Heart left ventricle (tissue), 16 donors: ENCODE results near the gene MIPOL1. TPM values are rescaled to one million over a fixed set of nuclear protein-coding genes. Genes with fewer than 3 reads are reported as not detected.

Experiments used
- ATAC-seq, 4 donors: fragments of 200-7000 bp; cut with Tn5 transposase; one replicate each; pipeline ENCODE4 v1.9.1; 2020 to 2022; ENCODE audit warnings: moderate library complexity in 4 of 4, mild to moderate bottlenecking in 3 of 4, moderate number of reproducible peaks in 1 of 4
- DNase-seq, 5 donors: peaks; one replicate each; pipeline ENCODE4 v3.0.0-alpha.2; 2020
- H3K27ac ChIP-seq, 12 donors: fragments of 200-600 bp; sonication (generic) in 4 of 12; one replicate each; pipeline versions ENCODE4 v1.5.0 to v1.8.0; 2016 to 2022; ENCODE audit warnings: mild to moderate bottlenecking in 2 of 12
- H3K27me3 ChIP-seq, 9 donors: fragments of 200-600 bp; sonication (generic) in 2 of 9; one replicate each; pipeline versions ENCODE4 v1.5.1 to v1.8.0; 2016 to 2022; ENCODE audit warnings: mild to moderate bottlenecking in 3 of 9
- H3K36me3 ChIP-seq, 9 donors: fragments of 200-600 bp; sonication (generic) in 2 of 9; one replicate each; pipeline versions ENCODE4 v1.5.0 to v1.8.0; 2018 to 2022; ENCODE audit warnings: mild to moderate bottlenecking in 2 of 9
- H3K4me1 ChIP-seq, 12 donors: fragments of 200-600 bp; sonication (generic) in 4 of 12; one replicate each; pipeline versions ENCODE4 v1.5.0 to v1.8.0; 2016 to 2022; ENCODE audit warnings: mild to moderate bottlenecking in 3 of 12
- H3K4me3 ChIP-seq, 12 donors: fragments of 200-600 bp; sonication (generic) in 4 of 12; one replicate each; pipeline versions ENCODE4 v1.5.0 to v1.8.0; 2017 to 2022; ENCODE audit warnings: mild to moderate bottlenecking in 9 of 12, moderate library complexity in 4 of 12
- H3K9me3 ChIP-seq, 12 donors: fragments of 200-600 bp; sonication (generic) in 4 of 12; one replicate each; pipeline versions ENCODE4 v1.5.0 to v1.8.0; 2016 to 2022; ENCODE audit warnings: mild to moderate bottlenecking in 1 of 12
- POLR2A ChIP-seq, 2 donors: fragments of 450-650 bp; IDR thresholded peaks; one replicate each; pipeline ENCODE4 v1.6.1; 2017; ENCODE audit warnings: antibody characterized with exemption in 2 of 2, mild to moderate bottlenecking in 2 of 2, moderate library complexity in 2 of 2
- WGBS, 4 donors: extraction: QIAGEN DNeasy Blood & Tissue Kit in 2 of 4; methylation state at CpG; one replicate each; pipeline versions ENCODE4 v1.1.5 to v1.1.7; 2013 to 2018; 5-methylcytosine and 5-hydroxymethylcytosine counted together
- intact Hi-C, 10 donors: fragments of 100-400 bp; cut with DNase I; formaldehyde crosslinking; loops; one replicate each; pipeline versions ENCODE4 v1.11.1 to v1.14.2; 2022
- polyA plus RNA-seq, 2 donors: library from polyadenylated mRNA; stranded (reverse); fragments of 200-250 nt; gene quantifications; one replicate each; pipeline ENCODE4 v1.2.3, GENCODE V29; 2013
- total RNA-seq, 9 donors: library from RNA; depleted of rRNA in 2 of 9; stranded (reverse); fragments of >200 nt in 2 of 9; fragmentation: NEBNext Ultra II Directional in 3 of 9; extraction: Animal tissue kit (Norgen Biotek cat#: 25700) in 3 of 9; gene quantifications; one replicate each; pipeline versions ENCODE4 v1.1.0 to v1.2.4, GENCODE V29; 2016 to 2023
- TF ChIP-seq, protein P1 (sequence below), 12 donors: fragments of 200-600 bp; sonication (generic) in 4 of 12; IDR thresholded peaks; one replicate each; pipeline versions ENCODE4 v1.5.0 to v1.8.0; 2018 to 2022; ENCODE audit warnings: antibody characterized with exemption in 12 of 12, mild to moderate bottlenecking in 5 of 12
- donor health status: ischemic (EF 13 %, LVEDD 7.1; RV severe dilation, severe dysfunction).
- donor health status: healthy with polysubstance abuse.
- donor health status: DM: no; HTN: yes; CAD: no.
- donor health status: DM: no; HTN: no; CAD: no.
- donor health status: ischemic (EF 25% LVEDD 6.9; RV normal size, moderate dysfunction).
- donor health status: ischemic (EF 25% LVEDD 5.7; RV mildly dilated, moderate dysfunction).
- donor health status: healthy.
- donor health status: DM: yes; HTN: yes; CAD: no.
- donor health status: ischemic (EF 35%, LVEDD 5.7; RV mildly dilated, moderate dysfunction).
- donor health status: nonischemic (EF 11% LVEDD 7.7; RV severe dilation, severe dysfunction).
- donor health status: DM: yes; HTN: yes; CAD: no.
- donor health status: PGD.
- donor health status: ischemic (EF 29% LVEDD 5.4; RV normal size, mild dysfunction).
- donor health status: nonischemic (EF 23%, LVEDD 6.1; RV moderate dilation, normal function).

Gene MIPOL1
- total and polyA plus RNA-seq, 11 donors, result 0.99 to 7.3 (median 5.0) TPM

DNA sequence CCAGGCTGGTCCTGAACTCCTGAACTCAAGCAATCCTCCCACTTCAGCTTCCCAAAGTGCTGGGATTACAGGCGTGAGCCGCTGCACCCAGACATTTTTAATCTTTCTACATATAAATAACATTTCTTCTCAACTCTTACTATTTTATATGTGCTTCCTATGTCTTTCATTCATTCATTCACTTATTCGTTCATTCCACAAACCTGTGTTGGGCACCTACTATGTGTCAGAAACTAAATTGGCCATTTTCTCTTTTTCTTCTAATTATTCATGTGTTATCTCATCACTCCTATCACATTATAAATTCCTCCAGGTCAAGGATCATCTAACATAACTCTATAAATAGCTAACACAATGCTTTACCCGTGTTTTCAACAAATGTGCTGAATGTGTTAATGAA, 373.7 kb downstream of the MIPOL1 start:
- DNase-seq (no peak), ATAC-seq (no peak)
- no peak overlapping the region for H3K27ac ChIP-seq
- H3K9me3 ChIP-seq, result no peaks in the 10 kb centered on the region
- H3K36me3 ChIP-seq, result no peaks in the 10 kb centered on the region
- WGBS, 4 donors, result 85 to 91% (median 88%) methylated on average over 4 of the region's 4 CpGs
- H3K4me1 ChIP-seq, result no peaks in the 10 kb centered on the region
- intact Hi-C loops, result no loop called here
- TF ChIP-seq, protein P1, sequence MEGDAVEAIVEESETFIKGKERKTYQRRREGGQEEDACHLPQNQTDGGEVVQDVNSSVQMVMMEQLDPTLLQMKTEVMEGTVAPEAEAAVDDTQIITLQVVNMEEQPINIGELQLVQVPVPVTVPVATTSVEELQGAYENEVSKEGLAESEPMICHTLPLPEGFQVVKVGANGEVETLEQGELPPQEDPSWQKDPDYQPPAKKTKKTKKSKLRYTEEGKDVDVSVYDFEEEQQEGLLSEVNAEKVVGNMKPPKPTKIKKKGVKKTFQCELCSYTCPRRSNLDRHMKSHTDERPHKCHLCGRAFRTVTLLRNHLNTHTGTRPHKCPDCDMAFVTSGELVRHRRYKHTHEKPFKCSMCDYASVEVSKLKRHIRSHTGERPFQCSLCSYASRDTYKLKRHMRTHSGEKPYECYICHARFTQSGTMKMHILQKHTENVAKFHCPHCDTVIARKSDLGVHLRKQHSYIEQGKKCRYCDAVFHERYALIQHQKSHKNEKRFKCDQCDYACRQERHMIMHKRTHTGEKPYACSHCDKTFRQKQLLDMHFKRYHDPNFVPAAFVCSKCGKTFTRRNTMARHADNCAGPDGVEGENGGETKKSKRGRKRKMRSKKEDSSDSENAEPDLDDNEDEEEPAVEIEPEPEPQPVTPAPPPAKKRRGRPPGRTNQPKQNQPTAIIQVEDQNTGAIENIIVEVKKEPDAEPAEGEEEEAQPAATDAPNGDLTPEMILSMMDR (IDR thresholded peaks at IDR 0.05), result no peak
- TF ChIP-seq POLR2A (IDR thresholded peaks at IDR 0.05), result no peak
- H3K27me3 ChIP-seq, result peaks cover 0 to 24% (median 0%) of the 10 kb centered on the region in 9 donors
- no peak overlapping the region for H3K4me3 ChIP-seq

DNA sequence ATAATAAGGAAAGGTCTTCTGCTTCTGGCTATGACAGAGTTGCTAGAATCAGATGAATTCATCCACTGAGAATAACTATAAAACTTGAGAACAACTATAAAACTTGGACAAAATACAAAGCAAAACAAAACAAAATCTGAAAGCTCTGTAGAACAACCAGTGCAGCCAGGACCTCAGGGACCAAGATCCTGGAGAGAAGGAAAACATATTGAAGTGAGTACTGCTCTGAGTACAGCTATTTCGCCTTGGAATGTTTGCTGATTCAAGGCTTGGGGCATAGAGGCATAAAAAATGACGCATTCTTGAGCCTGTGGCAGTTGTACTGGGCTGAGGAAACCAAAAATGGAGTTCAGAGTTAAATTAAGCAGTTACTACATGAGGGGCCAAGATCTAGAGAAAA, 375.6 kb downstream of the MIPOL1 start:
- ATAC-seq (no peak), DNase-seq (no peak)
- H3K27me3 ChIP-seq, result peaks cover 0 to 34% (median 3%) of the 10 kb centered on the region in 9 donors
- no peaks in the 10 kb centered on the region for H3K9me3 ChIP-seq
- no peak overlapping the region for H3K27ac ChIP-seq
- intact Hi-C loops, result no loop called here
- no peaks in the 10 kb centered on the region for H3K36me3 ChIP-seq
- WGBS, 4 donors, result 76 to 88% (median 80%) methylated on average over 2 of the region's 2 CpGs
- no peak overlapping the region for H3K4me3 ChIP-seq
- H3K4me1 ChIP-seq, result no peaks in the 10 kb centered on the region
- TF ChIP-seq, protein P1 (IDR thresholded peaks at IDR 0.05), result no peak
- no peak for TF ChIP-seq POLR2A (IDR thresholded peaks at IDR 0.05)

- intact Hi-C loops, result no loop called here
- Histone ChIP-seq H3K4me3 (no peak overlapping the region), H3K27ac (no peak overlapping the region), H3K4me1 (peaks cover 0 to 10% (median 2%) of the 10 kb centered on the region in 12 donors), H3K9me3 (no peaks in the 10 kb centered on the region), H3K36me3 (no peaks in the 10 kb centered on the region), H3K27me3 (peaks cover 12 to 78% (median 40%) of the 10 kb centered on the region in 9 donors)
- no peak for TF ChIP-seq POLR2A (IDR thresholded peaks at IDR 0.05)
- TF ChIP-seq, protein P1 (IDR thresholded peaks at IDR 0.05), result no peak
- ATAC-seq (no peak), DNase-seq (no peak)
- 33 to 41% (median 36%) methylated on average over 9 of the region's 9 CpGs for WGBS, 4 donors
These were observed 381.5 kb downstream of the MIPOL1 start for GRCh38 chr14:37579274-37579673.

- H3K27me3 ChIP-seq, result peaks cover 20 to 82% (median 48%) of the 10 kb centered on the region in 9 donors
- H3K4me3 ChIP-seq, result no peak overlapping the region
- no peak for DNase-seq
- H3K27ac ChIP-seq, result no peak overlapping the region
- intact Hi-C loops, result no loop called here
- H3K36me3 ChIP-seq, result no peaks in the 10 kb centered on the region
- peaks cover 0 to 19% (median 3%) of the 10 kb centered on the region in 12 donors for H3K4me1 ChIP-seq
- H3K9me3 ChIP-seq, result no peaks in the 10 kb centered on the region
- TF ChIP-seq, protein P1 (IDR thresholded peaks at IDR 0.05), result no peak
- no peak for TF ChIP-seq POLR2A (IDR thresholded peaks at IDR 0.05)
- no peak for ATAC-seq
- WGBS, 4 donors, result 77 to 84% (median 82%) methylated on average over 2 of the region's 2 CpGs
These were observed 382.4 kb downstream of the MIPOL1 start for GRCh38 chr14:37580146-37580545.
